Activated CD8-positive, alpha-beta memory T cell treated with anti-CD3 and anti-CD28 coated beads for 1 hour (primary cell): ENCODE data around the gene ADAP1.
A peak's percentile ranks its signal among the peaks of the same experiment; 100 is the strongest.
"Not testable (repeated sequence)": the region's sequence is repeated elsewhere in the genome, so short reads cannot be mapped to it uniquely, and the experiment has no call there.

Experiments used
- DNase-seq, 2 donors: peaks; one replicate each; pipeline ENCODE4 v3.0.0-alpha.2; 2020; ENCODE audit warnings: low read depth in 1 of 2; ENCODE audit errors: extremely low read depth in 1 of 2

Gene ADAP1

DNA sequence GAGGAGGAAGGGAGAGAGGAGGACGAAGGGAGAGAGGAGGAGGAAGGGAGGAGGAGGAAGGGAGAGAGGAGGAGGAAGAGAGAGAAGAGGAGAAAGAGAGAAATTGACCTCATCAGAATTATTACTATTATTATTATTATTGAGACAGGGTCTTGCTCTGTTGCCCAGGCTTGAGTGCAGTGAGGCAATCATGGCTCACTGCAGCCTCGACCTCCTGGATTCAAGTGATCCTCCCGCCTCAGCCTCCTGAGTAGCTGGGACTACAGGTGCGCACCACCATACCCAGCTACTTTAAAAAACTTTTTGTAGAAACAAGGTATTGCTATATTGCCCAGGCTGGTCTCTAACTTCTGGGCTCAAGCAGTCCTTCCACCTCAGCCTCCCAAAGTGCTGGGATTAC is 10.7 kb downstream of the ADAP1 start:
- DNase-seq = not testable (repeated sequence)

DNA sequence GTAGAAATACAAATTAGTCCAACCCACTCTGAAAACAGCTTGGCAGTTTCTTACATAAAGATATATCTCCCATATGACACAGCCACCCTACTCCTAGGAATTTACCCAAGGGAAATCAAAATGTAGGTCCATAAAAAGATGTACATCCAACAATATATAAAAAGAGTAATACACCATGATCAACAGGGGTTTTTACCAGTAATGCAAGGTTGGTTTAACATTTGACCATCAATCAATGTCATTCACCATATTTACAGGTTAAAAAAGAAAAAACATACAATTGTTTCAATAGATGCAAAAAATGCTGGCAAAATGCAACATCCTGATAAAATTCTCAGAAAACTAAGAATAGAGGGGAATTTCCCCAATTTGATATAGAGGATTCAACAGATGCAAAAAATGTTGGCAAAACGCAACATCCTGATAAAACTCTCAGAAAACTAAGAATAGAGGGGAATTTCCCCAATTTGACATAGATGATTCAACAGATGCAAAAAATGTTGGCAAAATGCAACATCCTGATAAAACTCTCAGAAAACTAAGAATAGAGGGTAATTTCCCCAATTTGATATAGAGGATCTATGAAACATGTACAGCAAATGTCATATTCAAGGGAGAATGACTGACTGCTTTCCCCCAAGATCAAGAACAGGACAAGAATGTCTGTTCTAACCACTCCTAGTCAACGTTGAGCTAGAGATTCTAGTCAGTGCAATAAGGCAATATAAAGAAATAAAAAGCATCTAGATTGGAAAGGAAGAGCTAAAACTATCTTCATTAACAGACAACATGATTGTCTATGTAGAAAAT is 13.7 kb downstream of the ADAP1 start:
- no peak for DNase-seq

GRCh38 chr7:939843-940242 is 14.6 kb downstream of the ADAP1 start:
- DNase-seq = no peak

GRCh38 chr7:938546-939185 is 15.8 kb downstream of the ADAP1 start:
- DNase-seq = no peak

DNA sequence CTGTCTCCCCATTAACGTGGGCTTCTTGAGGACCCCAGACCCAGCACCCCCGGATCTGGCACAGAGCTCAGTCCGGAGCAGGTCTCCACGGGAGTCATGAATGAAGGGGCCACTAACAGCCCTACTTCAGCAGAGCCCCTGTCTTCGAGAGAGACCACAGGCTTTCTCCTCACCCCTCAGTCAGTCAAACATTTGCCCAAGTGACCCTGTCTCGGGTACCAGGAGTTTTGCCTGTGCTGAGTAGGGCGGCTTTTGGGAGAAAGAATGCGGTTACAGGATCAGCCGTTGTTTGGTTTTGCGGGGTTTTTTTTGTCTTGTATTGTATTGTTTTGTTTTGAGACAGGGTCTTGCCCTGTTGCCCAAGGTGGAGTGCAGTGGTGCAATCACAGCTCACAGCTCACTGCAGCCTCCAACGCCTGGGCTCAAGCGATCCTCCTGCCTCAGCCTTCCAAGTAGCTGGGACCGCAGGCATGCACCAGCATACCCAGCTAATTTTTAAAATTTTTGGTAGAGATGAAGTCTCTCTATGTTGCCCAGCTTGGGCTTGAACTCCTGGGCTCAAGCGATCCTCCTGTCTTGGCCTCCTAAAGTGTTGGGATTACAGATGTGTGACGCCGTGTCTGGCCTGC is 16.5 kb downstream of the ADAP1 start:
- DNase-seq = no peak

- no peak for DNase-seq
These were observed 18.0 kb downstream of the ADAP1 start for GRCh38 chr7:936386-937054.

DNA sequence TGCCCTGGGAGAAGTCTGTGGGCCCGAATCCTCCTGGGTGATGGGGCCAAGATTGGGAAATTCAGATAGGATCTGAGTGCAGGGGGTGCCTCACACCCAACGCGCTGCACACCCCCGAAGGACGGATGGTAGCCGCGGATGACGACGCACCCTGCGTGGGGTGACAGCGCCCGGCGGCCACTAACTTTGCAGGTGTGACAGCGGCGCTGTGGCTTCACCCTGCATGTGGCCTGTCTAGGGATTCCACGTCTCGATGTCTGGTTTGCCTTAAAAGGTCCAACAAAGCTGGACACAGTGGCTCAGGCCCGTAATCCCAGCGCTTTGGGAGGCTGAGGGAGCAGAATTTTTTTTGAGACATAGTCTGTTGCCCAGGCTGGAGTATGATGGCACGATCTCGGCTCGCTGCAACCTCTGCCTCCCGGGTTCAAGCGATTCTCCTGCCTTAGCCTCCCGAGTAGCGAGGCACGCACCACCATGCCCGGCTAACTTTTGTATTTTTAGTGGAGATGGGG is 18.6 kb downstream of the ADAP1 start:
- DNase-seq = no peak

GRCh38 chr7:935164-935873 is 19.2 kb downstream of the ADAP1 start:
- DNase-seq = no peak

GRCh38 chr7:934469-935163 is 19.9 kb downstream of the ADAP1 start:
- no peak for DNase-seq

- DNase-seq = no peak
These were observed 21.9 kb downstream of the ADAP1 start for GRCh38 chr7:932651-932975.

- DNase-seq = no peak
These were observed 22.4 kb downstream of the ADAP1 start for GRCh38 chr7:931871-932650.

GRCh38 chr7:930975-931758 is 23.3 kb downstream of the ADAP1 start:
- DNase-seq = no peak

DNA sequence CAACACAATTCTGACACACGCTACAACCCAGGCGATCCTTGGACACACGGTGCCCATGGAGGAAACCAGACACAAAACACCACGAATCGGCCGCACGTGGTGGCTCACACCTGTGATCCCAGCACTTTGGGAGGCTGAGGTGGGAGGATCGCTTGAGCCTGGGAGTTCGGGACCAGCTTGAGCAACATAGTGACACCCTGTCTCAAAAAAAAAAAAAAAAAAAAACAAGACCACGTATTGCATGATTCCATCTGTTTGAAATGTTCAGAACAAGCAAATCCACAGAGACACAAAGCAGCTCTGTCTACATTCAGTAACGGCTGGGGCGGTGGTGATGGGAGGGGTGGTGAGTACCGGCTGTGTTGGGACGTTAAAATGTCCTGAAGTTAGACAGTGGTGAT is 25.2 kb downstream of the ADAP1 start:
- DNase-seq = no peak

- no peak for DNase-seq
These were observed 27.3 kb downstream of the ADAP1 start for GRCh38 chr7:927031-927671.

DNA sequence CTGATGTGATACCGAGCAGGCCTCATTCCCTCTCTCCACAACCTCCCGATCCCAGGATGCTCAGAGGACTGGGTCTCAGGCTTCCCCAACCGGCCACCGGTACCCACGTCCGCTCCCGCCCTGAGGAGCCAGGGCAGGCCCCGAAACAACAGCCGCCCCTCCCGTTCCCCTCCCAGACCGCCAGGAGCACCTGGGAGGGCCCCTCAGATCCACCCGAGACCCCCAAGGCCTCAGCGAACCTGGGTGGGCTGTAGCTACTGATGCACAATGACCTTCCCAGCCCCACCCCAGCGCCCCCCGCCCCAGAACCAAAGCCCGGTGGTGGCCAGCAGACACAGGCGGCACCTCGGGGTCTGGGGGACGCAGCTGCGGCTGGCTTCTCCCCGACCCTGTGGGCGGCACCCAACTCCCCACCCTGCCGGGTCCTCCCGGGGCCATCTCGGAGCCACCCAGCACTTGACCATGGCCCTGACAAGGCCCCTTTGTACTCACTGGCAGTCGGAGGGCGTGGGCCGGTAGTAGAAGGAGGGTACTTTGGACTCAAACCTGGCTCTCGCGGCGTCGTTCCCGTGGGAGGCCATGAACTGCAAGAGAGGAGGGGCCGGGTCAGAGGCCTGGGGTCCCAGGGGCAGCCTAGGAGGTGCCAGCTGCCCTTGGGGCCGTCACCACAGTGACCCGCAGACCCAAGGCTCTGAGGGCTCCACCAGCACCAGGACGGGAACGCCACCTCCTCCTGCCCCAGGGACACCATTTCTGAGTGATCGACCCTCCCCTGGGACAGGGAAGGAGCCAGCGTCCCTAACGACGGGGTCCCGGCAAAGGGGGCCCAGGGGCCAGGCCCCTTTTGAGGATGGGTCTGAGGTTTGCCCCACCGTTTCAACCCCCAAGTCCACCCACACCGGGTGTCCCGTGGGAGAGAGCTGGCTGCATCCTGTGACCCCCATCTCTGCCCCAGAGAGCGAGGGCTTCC is 28.1 kb downstream of the ADAP1 start:
- DNase-seq = no peak

DNA sequence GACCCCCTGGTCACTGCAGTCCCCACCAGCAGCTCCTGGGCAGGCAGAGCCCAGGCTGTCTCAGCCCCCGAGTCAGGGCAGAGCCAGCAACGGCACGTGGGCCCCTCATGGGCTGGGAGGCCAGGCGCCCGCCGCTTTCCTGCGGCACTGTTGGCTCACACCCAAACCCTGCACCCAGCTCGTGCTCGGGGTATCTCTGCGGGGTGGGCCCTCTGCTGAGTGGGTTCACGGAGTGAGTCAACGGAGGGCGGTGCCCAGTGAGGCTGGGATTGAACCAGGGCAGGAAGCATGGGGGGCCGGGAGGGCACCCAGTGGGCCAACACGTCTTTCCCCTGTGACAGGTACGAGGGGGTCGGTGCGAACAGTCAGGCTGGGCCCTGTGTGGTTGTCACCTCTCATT is 28.9 kb downstream of the ADAP1 start:
- DNase-seq = peak; percentile 61 to 91
